Gastroesophageal sphincter (tissue), 4 donors: ENCODE measurements around the gene CRYBG3. TPM values are rescaled to one million over a fixed set of nuclear protein-coding genes. Genes with fewer than 3 reads are reported as not detected.

Experiments used
- ATAC-seq: fragments of 150-250 bp; one replicate; pipeline ENCODE4 v1.9.1; 2016; ENCODE audit warnings: mild to moderate bottlenecking, moderate library complexity
- H3K27ac ChIP-seq, 4 donors: fragments of 200-600 bp; sonication (generic) in 3 of 4; 1 replicate in 3 of 4; 2 replicates in 1 of 4; pipeline ENCODE4 v1.5.1; 2016 to 2019
- H3K27me3 ChIP-seq: fragments of 200-600 bp; sonication (generic); one replicate; pipeline ENCODE4 v1.5.1; 2019
- H3K36me3 ChIP-seq, 2 donors: fragments of 200-600 bp; sonication (generic); one replicate each; pipeline ENCODE4 v1.5.1; 2019; ENCODE audit warnings: control low read depth in 1 of 2
- H3K4me1 ChIP-seq, 3 donors: fragments of 200-600 bp; sonication (generic); 1 replicate in 2 of 3; 2 replicates in 1 of 3; pipeline ENCODE4 v1.5.1; 2016 to 2019; ENCODE audit warnings: control low read depth in 2 of 3
- H3K4me3 ChIP-seq, 2 donors: fragments of 200-600 bp; sonication (generic); one replicate each; pipeline ENCODE4 v1.5.1; 2019; ENCODE audit warnings: mild to moderate bottlenecking in 1 of 2, moderate library complexity in 1 of 2
- H3K9me3 ChIP-seq, 3 donors: fragments of 200-600 bp; sonication (generic); one replicate each; pipeline ENCODE4 v1.5.1; 2017 to 2019; ENCODE audit warnings: control low read depth in 2 of 3
- EP300 ChIP-seq: sonication (generic); formaldehyde crosslinking; IDR thresholded peaks from one replicate; pipeline ENCODE4 v1.6.1; 2017; ENCODE audit warnings: antibody characterized with exemption, mild to moderate bottlenecking
- POLR2A ChIP-seq, 2 donors: fragments of 450-650 bp; IDR thresholded peaks; one replicate each; pipeline ENCODE4 v1.6.1; 2017; ENCODE audit warnings: antibody characterized with exemption in 2 of 2, mild to moderate bottlenecking in 2 of 2, moderate library complexity in 1 of 2
- POLR2AphosphoS5 ChIP-seq: sonication (generic); formaldehyde crosslinking; IDR thresholded peaks from one replicate; pipeline ENCODE4 v1.6.1; 2017; ENCODE audit warnings: antibody characterized with exemption
- WGBS, 2 donors: methylation state at CpG; one replicate each; pipeline ENCODE4 v1.1.5; 2018; ENCODE audit warnings: low coverage in 1 of 2; 5-methylcytosine and 5-hydroxymethylcytosine counted together
- total RNA-seq, 4 donors: library from RNA; depleted of rRNA; stranded (reverse); fragments of >200 nt; gene quantifications; one replicate each; pipeline ENCODE4 v1.1.0, GENCODE V29; 2016
- TF ChIP-seq, protein P1 (sequence below), 4 experiments: fragments of 200-600 bp in 2 of 4; fragments of 450-650 bp in 2 of 4; sonication (generic) in 1 of 4; IDR thresholded peaks; one replicate each; pipeline ENCODE4 v1.5.1; 2017 to 2019; ENCODE audit warnings: antibody characterized with exemption in 4 of 4, mild to moderate bottlenecking in 2 of 4, moderate library complexity in 2 of 4

CRYBG3 gene
- total RNA-seq, 4 donors from 2014 or later: 22.2 to 52.4 (median 28.9) TPM

DNA sequence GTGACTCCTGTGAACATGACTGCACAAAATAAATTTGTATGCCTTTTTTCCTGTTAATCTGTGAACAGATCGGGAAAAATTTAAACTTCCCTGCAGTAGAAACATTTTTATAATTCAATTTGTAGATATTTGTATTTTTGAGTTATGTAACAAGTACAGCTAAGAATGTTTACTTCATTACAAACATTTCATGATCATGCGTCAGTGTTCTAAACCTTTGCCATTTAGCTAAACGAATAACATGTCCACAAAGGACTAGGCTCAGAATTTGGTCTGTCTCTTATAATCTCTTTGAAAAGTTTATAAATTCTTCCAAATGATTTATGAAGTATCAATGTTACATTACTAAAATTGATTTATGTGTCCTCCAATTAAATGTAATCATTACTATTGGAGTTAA, 17.3 kb upstream of the CRYBG3 start:
- Histone ChIP-seq H3K9me3 (no peaks in the 10 kb centered on the region), H3K27ac (no peak overlapping the region), H3K36me3 (peaks cover 0 to 6% of the 10 kb centered on the region in 2 donors), H3K27me3 (no peaks in the 10 kb centered on the region), H3K4me3 (no peak overlapping the region), H3K4me1 (no peaks in the 10 kb centered on the region)
- whole genome bisulfite sequencing, 2 donors: 65 to 72% methylated on average over 3 of the region's 3 CpGs
- no peak for TF ChIP-seq POLR2AphosphoS5
- TF ChIP-seq EP300: no peak
- TF ChIP-seq POLR2A (IDR thresholded peaks at IDR 0.05): no peak
- TF ChIP-seq, protein P1, sequence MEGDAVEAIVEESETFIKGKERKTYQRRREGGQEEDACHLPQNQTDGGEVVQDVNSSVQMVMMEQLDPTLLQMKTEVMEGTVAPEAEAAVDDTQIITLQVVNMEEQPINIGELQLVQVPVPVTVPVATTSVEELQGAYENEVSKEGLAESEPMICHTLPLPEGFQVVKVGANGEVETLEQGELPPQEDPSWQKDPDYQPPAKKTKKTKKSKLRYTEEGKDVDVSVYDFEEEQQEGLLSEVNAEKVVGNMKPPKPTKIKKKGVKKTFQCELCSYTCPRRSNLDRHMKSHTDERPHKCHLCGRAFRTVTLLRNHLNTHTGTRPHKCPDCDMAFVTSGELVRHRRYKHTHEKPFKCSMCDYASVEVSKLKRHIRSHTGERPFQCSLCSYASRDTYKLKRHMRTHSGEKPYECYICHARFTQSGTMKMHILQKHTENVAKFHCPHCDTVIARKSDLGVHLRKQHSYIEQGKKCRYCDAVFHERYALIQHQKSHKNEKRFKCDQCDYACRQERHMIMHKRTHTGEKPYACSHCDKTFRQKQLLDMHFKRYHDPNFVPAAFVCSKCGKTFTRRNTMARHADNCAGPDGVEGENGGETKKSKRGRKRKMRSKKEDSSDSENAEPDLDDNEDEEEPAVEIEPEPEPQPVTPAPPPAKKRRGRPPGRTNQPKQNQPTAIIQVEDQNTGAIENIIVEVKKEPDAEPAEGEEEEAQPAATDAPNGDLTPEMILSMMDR (IDR thresholded peaks at IDR 0.05): no peak
- no peak for ATAC-seq

DNA sequence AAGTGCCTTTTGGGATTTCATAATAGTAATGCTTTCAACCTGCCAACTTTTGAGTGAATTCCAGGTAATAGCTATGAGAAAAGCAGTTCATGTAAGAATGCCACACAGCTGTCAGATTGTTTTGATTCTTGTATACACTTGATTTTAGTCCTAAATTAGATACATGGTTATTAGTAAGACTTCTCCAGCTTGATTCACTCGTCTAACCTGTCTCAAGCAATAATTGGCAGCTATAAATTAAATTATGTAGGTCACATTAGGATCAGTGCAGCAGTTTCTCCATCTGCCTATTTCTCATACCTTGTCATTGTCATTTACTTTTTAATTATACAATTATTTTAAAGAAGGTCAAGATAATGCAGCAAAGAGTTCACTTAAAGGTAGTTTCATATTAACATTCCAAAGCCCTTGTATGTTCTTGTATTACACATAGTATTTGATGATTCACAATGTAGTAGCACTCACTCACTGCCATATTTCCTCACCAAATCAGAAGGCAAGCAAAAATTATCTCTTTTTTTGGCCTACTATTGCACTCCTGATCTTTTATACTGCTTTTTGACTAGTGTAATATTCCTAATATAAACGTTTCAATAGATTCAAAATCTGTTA, 10.9 kb upstream of the CRYBG3 start:
- no peaks in the 10 kb centered on the region for H3K27me3 ChIP-seq
- no peaks in the 10 kb centered on the region for H3K9me3 ChIP-seq
- no peaks in the 10 kb centered on the region for H3K36me3 ChIP-seq
- H3K4me3 ChIP-seq: no peak overlapping the region
- no peak overlapping the region for H3K27ac ChIP-seq
- no peak for ATAC-seq
- 75 to 92% methylated on average over 2 of the region's 2 CpGs for whole genome bisulfite sequencing, 2 donors
- no peak for TF ChIP-seq EP300
- TF ChIP-seq POLR2A (IDR thresholded peaks at IDR 0.05): no peak
- TF ChIP-seq POLR2AphosphoS5: no peak
- TF ChIP-seq, protein P1 (IDR thresholded peaks at IDR 0.05): no peak
- H3K4me1 ChIP-seq: no peaks in the 10 kb centered on the region

DNA sequence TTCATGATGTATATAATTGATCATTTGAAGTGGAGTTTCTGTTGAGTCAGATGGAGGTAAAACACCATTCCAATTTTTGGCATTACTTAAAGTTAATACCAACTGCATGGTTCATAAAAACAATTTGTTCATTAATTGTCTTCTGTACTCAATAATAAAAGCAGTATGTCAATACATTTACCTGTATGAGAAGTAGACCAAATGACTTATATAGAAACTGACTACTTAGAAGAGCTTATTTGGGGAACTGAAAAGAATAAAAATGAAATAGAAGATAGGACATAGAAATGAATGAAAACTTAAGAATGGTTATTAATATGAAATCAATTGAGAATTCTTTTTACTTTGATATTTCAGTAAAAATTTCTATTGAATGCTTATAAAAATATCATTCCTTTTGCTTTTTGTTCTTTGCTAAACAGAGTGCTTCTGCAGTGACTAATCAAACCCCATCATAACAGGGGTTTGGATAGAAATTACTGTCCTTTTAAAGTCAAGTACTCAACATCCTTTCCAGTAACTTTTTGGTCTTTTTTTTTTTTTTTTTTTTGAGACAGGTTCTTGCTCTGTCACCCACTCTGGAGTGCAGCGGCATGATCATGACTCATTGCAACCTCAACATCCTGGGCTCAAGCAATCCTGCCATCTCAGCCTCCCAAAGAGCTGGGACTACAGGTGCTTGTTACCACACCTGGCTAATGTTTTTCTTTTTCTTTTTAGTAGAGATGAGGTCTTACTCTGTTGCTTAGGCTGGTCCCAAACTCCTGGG, 6.5 kb upstream of the CRYBG3 start:
- Histone ChIP-seq H3K4me3 (no peak overlapping the region), H3K36me3 (no peaks in the 10 kb centered on the region), H3K27ac (no peak overlapping the region), H3K4me1 (no peaks in the 10 kb centered on the region), H3K27me3 (no peaks in the 10 kb centered on the region), H3K9me3 (no peaks in the 10 kb centered on the region)
- TF ChIP-seq POLR2AphosphoS5 (no peak), POLR2A (IDR thresholded peaks at IDR 0.05) (no peak), EP300 (no peak)
- TF ChIP-seq, protein P1 (IDR thresholded peaks at IDR 0.05): no peak
- 0 to 30% methylated on average over 1 of the region's 1 CpG for WGBS, 2 donors
- ATAC-seq: no peak

DNA sequence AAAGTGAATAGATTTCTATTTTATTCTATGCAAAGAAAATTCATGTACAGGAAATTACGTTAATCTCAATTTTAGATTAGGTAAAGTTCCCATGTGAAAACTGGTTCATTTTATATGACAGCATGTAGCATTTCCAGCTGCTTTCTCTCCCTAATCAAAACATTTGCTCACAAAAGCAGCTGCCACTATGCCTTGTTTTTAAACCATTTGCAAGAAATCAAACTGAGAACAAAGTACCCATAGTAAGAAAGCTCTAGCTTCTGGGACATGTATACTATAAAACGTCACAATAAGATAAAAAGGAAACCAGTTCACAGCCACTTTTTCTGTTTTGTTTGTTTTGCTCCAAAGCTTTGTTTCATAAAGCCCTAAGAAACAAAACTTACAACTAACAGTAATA, 5.0 kb upstream of the CRYBG3 start:
- Histone ChIP-seq H3K4me1 (peaks cover 0 to 6% (median 0%) of the 10 kb centered on the region in 3 donors), H3K9me3 (no peaks in the 10 kb centered on the region), H3K36me3 (no peaks in the 10 kb centered on the region), H3K27ac (no peak overlapping the region), H3K4me3 (no peak overlapping the region), H3K27me3 (no peaks in the 10 kb centered on the region)
- TF ChIP-seq, protein P1 (IDR thresholded peaks at IDR 0.05): no peak
- TF ChIP-seq POLR2AphosphoS5 (no peak), POLR2A (IDR thresholded peaks at IDR 0.05) (no peak), EP300 (no peak)
- ATAC-seq: no peak
- WGBS, 2 donors: 55 to 72% methylated on average over 2 of the region's 2 CpGs

DNA sequence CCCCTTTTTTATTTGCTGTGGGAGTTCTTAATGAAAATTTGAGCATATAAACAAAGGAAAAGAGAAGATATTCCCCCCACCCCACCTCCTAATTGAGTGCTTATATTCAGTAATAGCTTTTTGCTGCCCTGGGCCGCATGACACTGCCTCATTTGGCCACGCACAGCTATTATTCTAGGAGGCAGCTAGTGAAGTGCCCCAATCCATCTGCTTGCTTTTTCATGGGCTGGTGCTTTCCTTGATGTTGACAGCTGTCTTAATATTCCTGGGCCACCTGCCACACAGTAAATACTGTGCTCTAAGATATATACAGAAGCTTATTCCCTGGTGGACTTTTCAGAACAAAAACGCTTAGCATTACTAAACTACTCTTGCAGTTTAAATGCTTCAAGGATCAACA, 3.8 kb upstream of the CRYBG3 start:
- no peak overlapping the region for H3K4me3 ChIP-seq
- no peak overlapping the region for H3K27ac ChIP-seq
- H3K9me3 ChIP-seq: no peaks in the 10 kb centered on the region
- peaks cover 0 to 7% (median 0%) of the 10 kb centered on the region in 3 donors for H3K4me1 ChIP-seq
- WGBS, 2 donors: 75% methylated on average over 2 to 3 of the region's 3 CpGs
- TF ChIP-seq, protein P1 (IDR thresholded peaks at IDR 0.05): no peak
- TF ChIP-seq POLR2AphosphoS5 (no peak), POLR2A (IDR thresholded peaks at IDR 0.05) (no peak), EP300 (no peak)
- no peak for ATAC-seq
- H3K36me3 ChIP-seq: no peaks in the 10 kb centered on the region
- no peaks in the 10 kb centered on the region for H3K27me3 ChIP-seq
